GM19193 (cell line): Measurements from ENCODE around the gene C2orf49.

Experiments used
- POLR2A ChIP-seq: IDR thresholded peaks from 4 replicates; pipeline ENCODE4 v1.6.1; 2011; ENCODE audit not compliant: insufficient read depth, insufficient read length; ENCODE audit errors: extremely low read depth

C2orf49 gene

DNA sequence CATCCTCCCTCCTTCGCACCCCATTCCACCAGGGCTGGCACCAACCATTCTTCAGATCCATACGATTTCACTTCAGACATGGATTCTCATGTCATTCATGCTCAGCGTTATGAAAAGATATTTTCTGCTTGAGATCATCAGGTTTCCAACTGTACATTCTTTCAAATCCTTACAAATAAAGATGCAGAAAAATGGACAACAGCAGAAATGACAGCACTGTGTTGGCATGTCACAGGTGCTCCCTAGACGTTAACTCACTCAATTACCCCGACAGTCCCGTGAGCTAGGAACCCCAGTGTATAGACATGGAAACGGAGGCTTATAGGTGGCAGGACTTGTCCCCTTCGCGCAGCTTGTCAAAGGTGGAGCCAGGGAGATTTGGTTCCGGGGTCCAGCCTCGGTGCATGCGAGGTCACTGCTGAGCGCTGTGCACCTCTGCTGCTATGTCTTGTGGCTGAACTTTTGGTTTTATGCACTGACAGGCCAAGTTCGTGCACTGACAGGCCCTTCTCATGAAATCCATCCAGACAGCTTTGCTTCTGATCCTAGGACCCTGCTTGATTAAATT is 43.8 kb downstream of the C2orf49 start:
- no peak for TF ChIP-seq POLR2A

DNA sequence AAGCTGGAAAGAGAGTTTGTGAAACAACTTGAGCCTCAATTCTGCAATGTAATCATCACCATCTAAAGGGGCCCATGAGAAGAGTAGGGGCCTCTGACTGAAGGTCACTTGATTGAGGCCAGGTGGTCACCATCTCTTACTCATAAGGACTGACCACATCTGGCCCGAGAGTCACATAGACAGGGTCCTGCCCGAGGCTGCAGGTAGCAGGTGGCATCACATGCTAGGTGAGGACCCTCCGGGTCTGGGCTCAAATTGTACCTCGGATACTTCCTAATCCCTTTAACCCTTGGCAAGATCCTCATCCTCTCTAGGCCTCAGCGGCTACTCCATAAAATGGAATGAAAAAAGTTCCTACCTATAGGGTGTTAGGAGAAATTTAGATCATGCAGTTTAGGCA is 44.8 kb downstream of the C2orf49 start:
- no peak for TF ChIP-seq POLR2A

DNA sequence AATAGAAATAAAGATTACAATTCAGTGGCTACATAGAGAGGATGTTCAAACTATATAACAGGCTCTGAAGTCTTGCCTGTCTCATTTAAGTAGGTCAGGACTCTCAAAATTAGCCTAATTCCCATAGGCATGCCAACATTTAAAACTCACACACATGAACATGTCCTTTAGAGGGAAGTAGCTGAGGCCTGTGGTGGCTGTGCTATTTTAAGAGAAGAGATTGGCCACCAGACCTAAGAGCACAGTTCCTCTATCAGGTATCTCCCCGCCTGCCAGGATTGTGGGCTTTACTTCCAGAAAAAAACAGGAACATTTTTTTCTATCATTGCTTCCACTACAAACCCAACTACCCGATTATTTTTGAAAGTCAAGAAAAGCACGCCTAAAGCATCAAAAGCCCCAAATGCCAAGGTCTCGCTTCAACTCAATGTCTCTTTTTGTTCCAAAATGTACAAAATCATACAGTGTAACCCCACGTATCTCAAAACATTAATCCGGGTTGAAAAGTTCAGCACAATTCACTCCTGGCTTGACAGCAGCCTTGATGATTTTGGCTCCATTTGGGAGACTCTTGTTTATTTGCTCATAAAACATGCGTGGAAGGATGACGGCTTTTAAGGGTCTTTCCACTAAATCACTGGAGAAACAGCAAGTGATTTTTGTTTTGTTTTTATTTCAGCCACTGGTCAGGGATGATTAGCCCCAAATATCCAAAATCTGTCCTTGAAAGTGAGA is 46.3 kb downstream of the C2orf49 start:
- no peak for TF ChIP-seq POLR2A

DNA sequence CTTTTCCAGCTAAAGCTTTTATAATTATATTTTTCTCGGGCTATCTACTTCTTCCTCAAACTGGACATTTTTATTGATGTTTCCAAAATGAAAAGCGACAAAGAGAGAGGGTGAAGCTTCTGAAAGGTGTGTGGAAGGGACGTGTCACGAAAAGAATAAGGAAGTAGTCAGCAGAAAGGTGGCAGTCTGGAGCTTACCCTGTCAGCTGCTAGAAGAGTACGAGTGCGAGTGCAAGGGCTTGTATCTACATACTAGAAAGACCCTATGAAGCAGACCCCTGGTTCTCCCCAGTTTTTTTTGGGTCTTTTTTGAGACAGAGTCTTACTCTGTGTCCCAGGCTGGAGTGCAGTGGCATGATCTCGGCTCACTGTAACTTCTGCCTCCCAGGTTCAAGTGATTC is 46.9 kb downstream of the C2orf49 start:
- TF ChIP-seq POLR2A = no peak

DNA sequence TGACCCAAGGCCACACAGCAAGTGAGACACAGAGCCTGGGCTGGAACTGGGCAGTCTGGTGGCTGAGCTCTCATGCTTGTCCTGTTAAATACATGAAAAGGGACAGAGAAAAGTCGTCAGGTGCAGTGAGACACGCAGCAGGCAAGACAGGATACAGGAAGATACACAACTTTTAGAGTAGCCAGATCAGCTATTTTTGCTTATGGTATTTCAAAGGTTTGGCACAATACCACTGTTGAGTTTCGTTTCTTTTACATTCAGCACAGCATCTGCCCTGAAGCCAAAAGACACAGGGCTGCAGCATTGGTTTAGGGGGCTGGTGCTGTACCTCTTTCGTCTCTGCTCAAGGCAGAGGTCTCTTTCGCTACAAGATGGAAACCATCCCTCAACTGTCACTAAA is 47.5 kb downstream of the C2orf49 start:
- TF ChIP-seq POLR2A = no peak

DNA sequence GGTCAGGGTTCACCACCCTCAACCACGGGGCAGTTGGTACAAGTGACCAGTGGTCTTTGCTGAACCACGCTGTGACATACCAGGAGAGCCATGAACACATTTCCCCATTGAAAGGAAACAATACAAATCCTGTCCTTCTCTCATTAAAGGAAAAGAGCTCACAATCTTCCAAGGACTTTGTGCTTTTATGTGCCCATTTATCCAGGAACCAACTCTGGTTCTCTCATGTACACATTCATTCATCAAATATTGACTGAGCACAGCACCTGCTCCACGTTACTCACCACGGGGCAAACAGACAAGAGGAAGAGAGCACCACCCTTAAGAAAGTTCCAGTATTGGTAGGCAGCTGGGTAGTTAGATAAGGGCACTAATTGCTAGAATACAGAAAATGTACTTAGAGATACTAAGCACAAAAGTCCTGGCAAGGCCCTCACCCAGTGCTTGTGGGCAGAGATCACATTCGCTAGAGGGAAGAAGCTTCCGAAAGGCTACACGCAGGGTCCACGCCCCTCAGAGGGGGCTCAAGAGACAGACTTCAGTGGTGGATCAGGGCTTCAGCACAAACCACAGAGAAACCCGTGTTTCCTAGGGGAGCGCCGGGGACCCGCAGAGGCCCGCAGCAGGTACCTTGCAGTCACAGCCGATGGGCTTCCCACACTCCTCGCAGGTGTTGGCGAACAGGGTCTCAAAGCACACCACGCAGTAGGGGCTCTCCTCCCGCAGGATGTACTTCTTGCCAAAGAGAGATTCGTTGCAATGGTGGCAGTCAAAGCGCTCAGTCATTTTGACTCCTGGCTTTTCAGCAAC is 48.6 kb downstream of the C2orf49 start:
- no peak for TF ChIP-seq POLR2A

DNA sequence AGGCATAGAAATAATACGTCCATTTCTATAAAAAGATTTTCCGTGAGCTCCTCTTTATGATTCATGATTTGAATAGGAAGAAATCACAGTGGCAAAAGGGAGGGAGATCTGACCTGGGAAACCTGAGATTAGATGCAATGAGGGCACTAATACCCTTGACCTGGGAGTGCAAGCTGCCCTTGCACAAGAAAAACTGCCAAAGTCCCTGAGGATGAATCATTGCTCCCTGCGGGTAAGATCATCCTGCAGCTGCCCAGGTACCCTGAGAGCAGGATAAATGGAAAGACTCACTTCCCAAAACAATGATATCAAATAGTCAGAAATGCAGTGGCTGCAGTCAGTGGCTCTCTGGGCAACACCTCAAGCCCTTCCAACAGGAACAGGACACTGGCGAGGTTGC is 49.9 kb downstream of the C2orf49 start:
- TF ChIP-seq POLR2A = no peak

DNA sequence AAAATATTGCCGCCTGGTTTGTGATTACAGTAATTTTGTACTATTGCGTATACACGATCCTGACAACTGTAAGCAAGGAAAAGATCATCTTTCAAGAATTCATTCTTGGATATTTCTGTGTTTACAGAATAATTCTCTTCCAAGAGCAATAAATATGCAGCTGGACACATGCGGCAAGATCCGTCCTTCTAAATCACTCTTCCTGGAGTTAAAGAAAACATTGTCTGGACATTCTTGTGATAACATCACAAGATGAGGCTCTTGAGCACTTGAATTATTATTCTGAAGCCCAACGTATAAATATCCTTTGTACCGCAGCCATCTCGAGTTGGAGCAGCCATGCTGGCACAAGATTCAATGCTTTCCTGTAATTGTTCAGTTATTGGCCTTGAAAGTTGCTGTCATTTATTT is 51.6 kb downstream of the C2orf49 start:
- TF ChIP-seq POLR2A = no peak

DNA sequence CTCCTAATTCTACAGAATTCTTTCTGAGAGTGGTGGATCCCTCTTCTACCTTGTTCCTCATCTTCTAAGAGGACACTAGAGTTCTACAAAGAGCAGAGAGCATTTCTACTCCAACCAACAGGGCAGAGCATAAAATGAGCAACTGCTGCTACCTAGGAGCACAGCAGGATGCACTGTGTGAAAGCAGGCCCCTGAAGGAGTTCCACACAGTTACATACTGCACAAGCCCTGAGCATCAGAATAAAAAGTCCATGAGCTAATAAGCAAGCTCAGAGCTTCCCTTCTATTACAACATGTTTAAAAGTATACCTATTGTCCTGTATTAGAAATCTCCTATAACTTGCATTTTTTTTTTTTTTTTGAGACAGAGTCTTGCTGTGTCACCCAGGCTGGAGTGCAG is 53.1 kb downstream of the C2orf49 start:
- no peak for TF ChIP-seq POLR2A

DNA sequence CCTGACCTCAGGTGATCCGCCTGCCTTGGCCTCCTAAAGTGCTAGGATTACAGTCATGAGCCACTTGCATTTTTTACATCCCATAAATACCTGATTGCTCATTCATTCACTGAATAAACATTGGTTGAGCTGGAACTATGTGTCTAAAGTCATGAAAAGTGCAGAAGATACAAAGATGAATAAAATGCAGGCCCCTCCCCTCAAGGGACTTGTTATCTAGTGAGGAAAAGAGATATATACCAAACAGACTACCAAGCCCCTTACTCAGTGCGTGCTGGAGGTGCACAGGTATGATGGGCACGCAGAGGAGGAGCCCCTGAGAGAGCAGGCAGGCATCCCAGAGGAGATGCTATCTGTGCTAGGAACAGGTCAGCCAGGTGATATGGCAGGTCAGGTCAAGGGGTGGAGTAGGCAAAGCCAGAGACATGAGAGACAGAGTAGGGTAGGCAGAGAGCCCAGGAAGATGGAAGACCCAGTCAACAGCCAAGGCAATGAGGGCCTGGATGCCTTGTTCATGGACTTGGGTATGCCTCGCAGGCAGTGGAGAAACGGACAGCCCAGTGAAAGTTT is 53.8 kb downstream of the C2orf49 start:
- TF ChIP-seq POLR2A = no peak

DNA sequence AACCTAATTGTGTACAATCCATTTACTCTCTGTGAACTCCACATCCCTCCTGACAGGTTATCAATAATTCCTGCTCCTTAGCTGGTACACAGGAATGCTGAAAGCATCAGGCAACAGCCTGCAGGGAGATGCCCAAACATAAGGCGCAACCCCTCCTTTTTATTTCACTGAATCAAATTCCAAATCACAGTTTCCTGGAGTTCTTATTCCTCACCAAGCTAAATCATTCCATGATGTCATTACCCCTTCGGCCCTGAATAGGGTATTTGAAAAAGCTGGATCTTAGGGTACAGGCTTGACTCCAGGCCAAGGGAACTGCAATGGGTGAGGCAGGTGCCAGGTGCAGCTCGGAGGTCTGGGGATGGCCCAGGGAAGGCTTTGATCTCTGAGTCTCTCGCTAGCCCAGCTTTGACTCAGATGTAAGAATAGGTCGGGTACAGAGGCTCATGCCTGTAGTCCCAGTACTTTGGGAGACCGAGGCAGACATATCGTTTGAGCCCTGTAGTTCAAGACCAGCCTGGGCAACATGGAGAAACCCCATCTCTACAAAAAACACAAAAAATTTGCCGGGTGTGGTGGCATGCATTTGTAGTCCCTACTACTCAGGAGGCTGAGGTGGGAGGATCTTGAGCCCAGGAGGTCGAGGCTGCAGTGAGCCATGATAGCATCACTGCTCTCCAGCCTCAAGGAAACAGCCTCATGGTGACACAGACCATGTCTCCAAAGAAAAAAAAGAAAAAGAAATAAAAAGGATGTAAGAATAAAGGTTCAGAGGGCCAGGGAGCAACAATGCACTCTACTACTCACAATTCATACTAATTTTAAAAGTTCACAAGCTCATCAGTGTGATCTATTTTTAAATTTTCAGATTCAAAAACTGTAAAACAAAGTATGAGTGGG is 54.7 kb downstream of the C2orf49 start:
- TF ChIP-seq POLR2A = no peak

DNA sequence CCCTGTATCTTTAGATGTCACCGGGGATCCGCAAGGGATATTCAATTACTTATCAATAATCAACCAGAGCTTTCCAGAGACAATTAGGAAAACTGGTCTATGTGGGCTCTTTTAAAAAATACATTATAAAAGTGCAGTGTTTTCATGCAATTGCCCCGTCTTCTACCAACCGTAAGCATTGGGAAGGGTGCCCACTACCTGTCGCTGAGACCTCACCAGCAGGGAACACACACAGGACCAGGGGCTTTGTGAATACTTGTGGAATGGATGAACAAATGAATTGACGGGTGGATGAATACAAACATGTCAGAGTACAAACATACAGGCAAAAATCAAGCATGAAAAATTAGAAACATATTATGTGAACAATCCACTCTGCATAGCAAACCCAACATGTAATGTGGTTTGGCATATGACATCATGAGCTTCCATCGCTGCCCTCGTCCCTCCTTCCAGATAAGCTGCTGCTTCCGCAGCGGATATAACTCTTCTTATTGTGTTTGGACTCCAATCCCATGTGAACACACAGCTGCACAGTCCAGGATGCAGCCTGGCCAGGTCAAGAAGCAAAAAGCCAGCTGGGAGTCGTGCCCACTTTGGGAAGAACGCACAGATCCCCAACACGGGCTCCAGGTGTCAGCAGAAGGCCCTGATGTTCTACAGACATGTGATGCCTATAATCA is 56.2 kb downstream of the C2orf49 start:
- no peak for TF ChIP-seq POLR2A

DNA sequence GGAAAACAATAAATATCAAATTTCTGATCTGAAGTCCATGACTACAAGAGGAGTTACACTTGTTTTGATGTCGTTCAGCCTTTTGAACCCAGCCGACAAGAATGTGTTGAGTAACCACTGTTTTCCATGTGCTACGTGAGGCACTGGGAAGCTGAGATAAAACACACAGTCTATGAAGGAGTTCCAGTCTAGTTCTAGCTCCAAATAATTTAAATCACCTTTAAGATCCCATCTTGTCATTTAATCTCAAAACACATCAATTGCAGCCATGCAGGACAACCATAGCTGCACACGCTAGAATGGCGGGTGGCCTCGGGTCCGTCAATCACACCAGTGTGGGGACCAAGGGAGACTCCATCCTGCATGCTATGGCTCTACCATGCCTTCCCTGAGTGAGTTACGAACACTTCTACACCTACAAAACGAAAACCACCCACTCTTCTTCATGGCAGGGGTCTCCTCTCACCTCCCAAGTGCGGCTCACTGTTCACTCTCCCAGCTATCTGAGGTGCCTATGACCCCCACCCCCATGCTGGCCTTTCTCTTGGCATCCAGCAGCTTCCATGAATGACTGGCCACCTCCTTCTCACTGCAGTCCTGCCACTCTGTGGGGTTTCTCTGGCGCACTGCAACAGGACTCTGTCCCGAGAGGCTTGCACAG is 57.7 kb downstream of the C2orf49 start:
- TF ChIP-seq POLR2A = no peak
